K562 (cell line): ENCODE results near the gene BAIAP2. TPM values are rescaled to one million over a fixed set of nuclear protein-coding genes. Genes with fewer than 3 reads are reported as not detected.

ENCODE experiments used
- ATAC-seq: fragments of 200-7000 bp; cut with Tn5 transposase; 3 replicates; pipeline ENCODE4 v1.9.1; 2020; ENCODE audit warnings: moderate library complexity
- BruUV-seq: library from RNA; stranded (reverse); fragments of 400-500 nt; replicated peaks from 2 replicates; lab custom pipeline; 2021; lab: Mats Ljungman, UMichigan
- CTCF ChIA-PET: fragments of 300-600 bp; formaldehyde crosslinking; extraction: SDS; loops from one replicate; lab custom pipeline; 2021; ENCODE audit warnings: low intra/inter-chr PET ratio; lab: Yijun Ruan, JAX
- POLR2A ChIA-PET: fragments of 300-600, 350-650 bp; sonication (Branson Sonifier 250); formaldehyde crosslinking; extraction: SDS; loops from one replicate; lab custom pipeline; 2021; ENCODE audit warnings: antibody characterized with exemption, inconsistent platforms; lab: Yijun Ruan, JAX
- DNase-seq, 4 experiments: peaks; one replicate each; pipeline versions ENCODE4 v3.0.0 to v3.0.0-alpha.2; 2011 to 2018; ENCODE audit warnings: low spot score in 3 of 4, mixed read lengths in 3 of 4; ENCODE audit errors: extremely low read depth in 1 of 4
- FAIRE-seq: peaks from 2 replicates; lab custom pipeline; 2011; peaks lifted over from hg19 to GRCh38; lab: Jason Lieb, UNC
- H2AFZ ChIP-seq: 2 replicates; pipeline ENCODE4 v1.6.0; 2011; ENCODE audit warnings: low read depth, low read length, control low read depth, inconsistent platforms
- H3K27ac ChIP-seq: fragments of 200-600 bp; 3 replicates; pipeline ENCODE4 v1.8.0; 2011; ENCODE audit warnings: low read depth, mild to moderate bottlenecking, control low read depth, inconsistent platforms, low read length, moderate library complexity, mixed read lengths; ENCODE audit errors: extremely low read depth
- H3K27me3 ChIP-seq, 2 experiments: fragments of 300-600 bp in 1 of 2; 2 replicates in 1 of 2; 3 replicates in 1 of 2; pipeline versions ENCODE4 v1.6.0 to v1.8.0; 2011; ENCODE audit warnings: inconsistent platforms in 2 of 2, low read length in 2 of 2, mild to moderate bottlenecking in 1 of 2, mixed read lengths in 1 of 2, moderate library complexity in 1 of 2; ENCODE audit not compliant: control insufficient read depth in 2 of 2, insufficient read depth in 2 of 2
- H3K36me3 ChIP-seq: fragments of 300-600 bp; 3 replicates; pipeline ENCODE4 v1.8.0; 2011; ENCODE audit warnings: mild to moderate bottlenecking, low read length, inconsistent platforms; ENCODE audit not compliant: control insufficient read depth, insufficient read depth
- H3K4me1 ChIP-seq, 2 experiments: fragments of 200-600 bp in 1 of 2; replicated peaks in 1 of 2; 2 replicates in 1 of 2; 3 replicates in 1 of 2; pipeline versions ENCODE4 v1.5.1 to v1.8.0; 2011; ENCODE audit warnings: inconsistent platforms in 2 of 2, low read length in 2 of 2, mild to moderate bottlenecking in 1 of 2, mixed read lengths in 1 of 2, moderate library complexity in 1 of 2; ENCODE audit not compliant: control insufficient read depth in 2 of 2, insufficient read depth in 2 of 2
- H3K4me2 ChIP-seq: 2 replicates; pipeline ENCODE4 v1.6.1; 2011; ENCODE audit warnings: low read length, control low read depth, inconsistent platforms, mixed read lengths; ENCODE audit not compliant: insufficient read depth
- H3K4me3 ChIP-seq: fragments of 200-600 bp; sonication (generic), shearing (Covaris generic); 2 replicates; pipeline ENCODE4 v1.5.1; 2016; ENCODE audit warnings: control low read depth, inconsistent platforms
- H3K79me2 ChIP-seq: fragments of 200-600 bp; 3 replicates; pipeline ENCODE4 v1.8.0; 2011; ENCODE audit warnings: low read length, inconsistent platforms; ENCODE audit not compliant: control insufficient read depth, insufficient read depth
- H3K9ac ChIP-seq, 2 experiments: 2 replicates each; pipeline versions ENCODE4 v1.6.0 to v1.6.1; 2011; ENCODE audit warnings: low read depth in 2 of 2, low read length in 2 of 2, control low read depth in 1 of 2, inconsistent platforms in 1 of 2, mild to moderate bottlenecking in 1 of 2, mixed read lengths in 1 of 2; ENCODE audit not compliant: insufficient read depth in 1 of 2
- H3K9me1 ChIP-seq: one replicate; pipeline ENCODE4 v1.6.0; 2011; ENCODE audit warnings: inconsistent platforms, mild to moderate bottlenecking, low read length, moderate library complexity; ENCODE audit not compliant: control insufficient read depth, insufficient read depth
- H3K9me3 ChIP-seq: replicated peaks from 2 replicates; pipeline ENCODE4 v1.5.1; 2011; ENCODE audit warnings: low read depth, low read length, inconsistent platforms; ENCODE audit not compliant: control insufficient read depth, insufficient read depth
- H4K20me1 ChIP-seq: replicated peaks from 2 replicates; pipeline ENCODE4 v1.6.1; 2011; ENCODE audit warnings: low read length, inconsistent platforms, mixed read lengths; ENCODE audit not compliant: control insufficient read depth, insufficient read depth
- IRF2 ChIP-seq: sonication (generic); formaldehyde crosslinking; IDR thresholded peaks from 2 replicates; pipeline ENCODE4 v1.8.1; 2022; ENCODE audit warnings: mild to moderate bottlenecking, missing genetic modification reagents
- NFE2 ChIP-seq: IDR thresholded peaks from 2 replicates; pipeline ENCODE4 v1.6.1; 2014; ENCODE audit warnings: antibody characterized with exemption, low read depth
- STAG1 ChIP-seq: sonication (generic); formaldehyde crosslinking; IDR thresholded peaks from 2 replicates; pipeline ENCODE4 v1.5.0; 2020; ENCODE audit warnings: missing genetic modification reagents, borderline replicate concordance
- U2AF1 ChIP-seq: fragments of 200-400 bp; formaldehyde crosslinking; optimal IDR thresholded peaks from 2 replicates; pipeline ENCODE3; 2017; ENCODE audit warnings: mild to moderate bottlenecking, low read depth, low read length, moderate library complexity
- WGBS: fragments of 100-300 bp; shearing (Covaris generic); methylation state at CpG from one replicate; pipeline ENCODE4 v1.1.6; 2016; ENCODE audit warnings: low coverage, mixed read lengths; ENCODE audit not compliant: insufficient coverage; ENCODE audit errors: missing lambda C conversion rate; 5-methylcytosine and 5-hydroxymethylcytosine counted together
- in situ Hi-C: fragments of 300-500 bp; cut with MboI; formaldehyde crosslinking; loops from 4 replicates; pipeline ENCODE4 v1.15.0; 2018; ENCODE audit warnings: inconsistent platforms, mixed read lengths
- intact Hi-C: fragments of 100-400 bp; cut with micrococcal nuclease; formaldehyde crosslinking; loops from 2 replicates; pipeline ENCODE4 v1.14.2; 2022
- polyA plus RNA-seq, 8 experiments: library from polyadenylated mRNA; depleted of rRNA in 4 of 8; stranded (reverse) in 5 of 8; unstranded in 3 of 8; fragments of >200 nt; fragmentation: Nextera tagmentation in 2 of 8; fragmentation: Illumina TruSeq in 1 of 8; extraction: Ambion mirVana in 2 of 8; extraction: Trizol in 1 of 8; gene quantifications; 2 replicates each; pipeline versions ENCODE4 v1.2.1 to v1.2.3, GENCODE V29; 2011 to 2014; ENCODE audit warnings: inconsistent platforms in 1 of 8, missing spikeins in 1 of 8
- total RNA-seq, 7 experiments: library from RNA; depleted of rRNA in 6 of 7; stranded (reverse); fragments of >200 nt in 6 of 7; fragmentation: Illumina TruSeq in 2 of 7; extraction: Trizol in 2 of 7; gene quantifications; 2 replicates each; pipeline versions ENCODE4 v1.2.1 to v1.2.3, GENCODE V29; 2011 to 2021; ENCODE audit warnings: low replicate concordance in 1 of 7

Gene BAIAP2
- total and polyA plus RNA-seq, 9 of the 15 experiments (the other 6 are each of a cell fraction or from before 2014, with no cell fraction given), result 2.3 to 51.6 (median 18.4) TPM

- Histone ChIP-seq H3K27me3 (no peaks in the 10 kb centered on the region), H4K20me1 (peaks cover 15% of the 10 kb centered on the region; the same call in 1 of the 2 replicates), H3K4me2 (no peak overlapping the region), H3K27ac (no peak overlapping the region; the same call in 2 of the 3 replicates), H2AFZ (no peak overlapping the region), H3K9me1 (no peaks in the 10 kb centered on the region), H3K4me3 (no peak overlapping the region), H3K79me2 (no peaks in the 10 kb centered on the region), H3K9ac (peak overlapping the region in 1 of 2 experiments; percentile 36; a peak in 1 of 4 replicates)
- ATAC-seq (no peak), FAIRE-seq (no peak), DNase-seq (no peak)
- intact Hi-C loops (no loop called here), in situ Hi-C loops (no loop called here)
- WGBS, result 87% methylated on average over 39 of the region's 42 CpGs
- POLR2A ChIA-PET, result no interaction called here
- TF ChIP-seq U2AF1 (no peak), IRF2 (CRISPR knock-in tag) (0 out of 2 replicates have a peak, but pooled peaks have one; percentile 8), STAG1 (CRISPR knock-in tag) (no peak), NFE2 (no peak)
- TF ChIP-seq, all 486 proteins: peak for 1
- BruUV-seq, result no TSS peak
- peaks cover 19% of the 10 kb centered on the region; the same call in 2 of the 3 replicates for H3K36me3 ChIP-seq
- CTCF ChIA-PET, result no interaction called here
- H3K9me3 ChIP-seq, result no peaks in the 10 kb centered on the region
- H3K4me1 ChIP-seq, result peaks cover 0 to 29% of the 10 kb centered on the region in 2 experiments; a peak in 1 of 5 replicates
Measured at GRCh38 chr17:81073967-81074839, 39.3 kb downstream of the BAIAP2 start.
